ENCODE measurements around the gene HS3ST5. TPM values are rescaled to one million over a fixed set of nuclear protein-coding genes. Genes with fewer than 3 reads are reported as not detected.

The HS3ST5 gene
- total RNA-seq, 4 donors from 2014 or later = not detected

- 91% methylated on average over 4 of the region's 4 CpGs for WGBS
- Histone ChIP-seq H3K9me3 (no peaks in the 10 kb centered on the region), H3K36me3 (no peaks in the 10 kb centered on the region), H3K27me3 (no peaks in the 10 kb centered on the region), H3K4me3 (no peak overlapping the region), H3K4me1 (no peaks in the 10 kb centered on the region), H3K27ac (no peak overlapping the region)
- no peak for TF ChIP-seq EP300 (IDR thresholded peaks at IDR 0.05)
- TF ChIP-seq POLR2AphosphoS5 (IDR thresholded peaks at IDR 0.05) = no peak
- TF ChIP-seq POLR2A (IDR thresholded peaks at IDR 0.05) = no peak
- TF ChIP-seq, protein P1, sequence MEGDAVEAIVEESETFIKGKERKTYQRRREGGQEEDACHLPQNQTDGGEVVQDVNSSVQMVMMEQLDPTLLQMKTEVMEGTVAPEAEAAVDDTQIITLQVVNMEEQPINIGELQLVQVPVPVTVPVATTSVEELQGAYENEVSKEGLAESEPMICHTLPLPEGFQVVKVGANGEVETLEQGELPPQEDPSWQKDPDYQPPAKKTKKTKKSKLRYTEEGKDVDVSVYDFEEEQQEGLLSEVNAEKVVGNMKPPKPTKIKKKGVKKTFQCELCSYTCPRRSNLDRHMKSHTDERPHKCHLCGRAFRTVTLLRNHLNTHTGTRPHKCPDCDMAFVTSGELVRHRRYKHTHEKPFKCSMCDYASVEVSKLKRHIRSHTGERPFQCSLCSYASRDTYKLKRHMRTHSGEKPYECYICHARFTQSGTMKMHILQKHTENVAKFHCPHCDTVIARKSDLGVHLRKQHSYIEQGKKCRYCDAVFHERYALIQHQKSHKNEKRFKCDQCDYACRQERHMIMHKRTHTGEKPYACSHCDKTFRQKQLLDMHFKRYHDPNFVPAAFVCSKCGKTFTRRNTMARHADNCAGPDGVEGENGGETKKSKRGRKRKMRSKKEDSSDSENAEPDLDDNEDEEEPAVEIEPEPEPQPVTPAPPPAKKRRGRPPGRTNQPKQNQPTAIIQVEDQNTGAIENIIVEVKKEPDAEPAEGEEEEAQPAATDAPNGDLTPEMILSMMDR (IDR thresholded peaks at IDR 0.05) = no peak
- no peak for DNase-seq (ENCODE audit: low spot score in 2 of 2)
Observed at GRCh38 chr6:114138577-114139248, 204.1 kb downstream of the HS3ST5 start.

- no peaks in the 10 kb centered on the region for H3K4me1 ChIP-seq
- 34% methylated on average over 5 of the region's 5 CpGs for WGBS
- H3K4me3 ChIP-seq = no peak overlapping the region
- no peak overlapping the region for H3K27ac ChIP-seq
- H3K9me3 ChIP-seq = no peaks in the 10 kb centered on the region
- no peaks in the 10 kb centered on the region for H3K36me3 ChIP-seq
- no peak for TF ChIP-seq EP300 (IDR thresholded peaks at IDR 0.05)
- no peak for TF ChIP-seq POLR2A (IDR thresholded peaks at IDR 0.05)
- no peak for TF ChIP-seq POLR2AphosphoS5 (IDR thresholded peaks at IDR 0.05)
- TF ChIP-seq, protein P1 (IDR thresholded peaks at IDR 0.05) = no peak
- no peak for DNase-seq (ENCODE audit: low spot score in 2 of 2)
- H3K27me3 ChIP-seq = no peaks in the 10 kb centered on the region
Observed at GRCh38 chr6:114135363-114135971, 207.4 kb downstream of the HS3ST5 start.

DNA sequence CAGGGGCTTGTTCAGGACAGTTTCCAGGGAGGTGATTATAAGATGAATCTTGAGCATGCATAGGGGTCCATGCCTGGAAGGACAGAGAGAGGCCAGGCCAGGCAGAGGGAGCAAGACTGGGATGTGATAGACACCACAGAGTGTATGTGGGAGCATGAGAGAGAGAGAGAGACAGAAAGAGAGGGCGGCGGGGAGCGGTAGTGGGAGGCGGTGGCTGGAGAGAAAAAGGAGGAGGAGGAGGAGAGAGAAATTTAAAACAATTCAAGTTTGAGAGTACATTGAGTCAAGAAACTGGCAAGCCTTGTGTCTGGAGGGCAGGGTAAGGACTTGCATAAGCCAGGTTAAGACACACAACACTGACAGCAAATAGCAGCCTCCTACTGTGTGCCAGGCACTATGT, 209.0 kb downstream of the HS3ST5 start:
- Histone ChIP-seq H3K27ac (no peak overlapping the region), H3K4me1 (no peaks in the 10 kb centered on the region), H3K36me3 (no peaks in the 10 kb centered on the region), H3K4me3 (no peak overlapping the region), H3K27me3 (no peaks in the 10 kb centered on the region), H3K9me3 (no peaks in the 10 kb centered on the region)
- DNase-seq (ENCODE audit: low spot score in 2 of 2) = no peak
- WGBS = 93% methylated on average over 4 of the region's 4 CpGs
- no peak for TF ChIP-seq POLR2AphosphoS5 (IDR thresholded peaks at IDR 0.05)

GRCh38 chr6:114131945-114132344, 210.9 kb downstream of the HS3ST5 start:
- DNase-seq (ENCODE audit: low spot score in 2 of 2) = no peak
- Histone ChIP-seq H3K36me3 (no peaks in the 10 kb centered on the region), H3K27me3 (no peaks in the 10 kb centered on the region), H3K27ac (no peak overlapping the region), H3K4me1 (no peaks in the 10 kb centered on the region), H3K4me3 (no peak overlapping the region), H3K9me3 (no peaks in the 10 kb centered on the region)
- TF ChIP-seq, protein P1 (IDR thresholded peaks at IDR 0.05) = no peak
- TF ChIP-seq EP300 (IDR thresholded peaks at IDR 0.05) (no peak), POLR2A (IDR thresholded peaks at IDR 0.05) (no peak), POLR2AphosphoS5 (IDR thresholded peaks at IDR 0.05) (no peak)
- WGBS = 57% methylated on average over 1 of the region's 1 CpG

GRCh38 chr6:114125576-114125975, 217.2 kb downstream of the HS3ST5 start:
- DNase-seq (ENCODE audit: low spot score in 2 of 2) = no peak
- Histone ChIP-seq H3K27ac (no peak overlapping the region), H3K4me1 (no peaks in the 10 kb centered on the region), H3K9me3 (no peaks in the 10 kb centered on the region), H3K27me3 (no peaks in the 10 kb centered on the region), H3K4me3 (no peak overlapping the region), H3K36me3 (no peaks in the 10 kb centered on the region)
- TF ChIP-seq, protein P1 (IDR thresholded peaks at IDR 0.05) = no peak
- no peak for TF ChIP-seq POLR2A (IDR thresholded peaks at IDR 0.05)
- no peak for TF ChIP-seq EP300 (IDR thresholded peaks at IDR 0.05)
- TF ChIP-seq POLR2AphosphoS5 (IDR thresholded peaks at IDR 0.05) = no peak
- 57% methylated on average over 3 of the region's 3 CpGs for WGBS

All from suprapubic skin (tissue), 4 donors.